Duodenal mucosa (tissue), 2 donors: ENCODE results near the gene AGFG1.
"Not testable (repeated sequence)": the region's sequence is repeated elsewhere in the genome, so short reads cannot be mapped to it uniquely, and the experiment has no call there.

ENCODE experiments used
- H3K27ac ChIP-seq: one replicate; pipeline ENCODE4 v1.7.0; 2013; ENCODE audit warnings: low read depth, low read length
- H3K27me3 ChIP-seq, 2 donors: one replicate each; pipeline ENCODE4 v1.7.0; 2013; ENCODE audit warnings: low read length in 2 of 2, control low read depth in 1 of 2; ENCODE audit not compliant: insufficient read depth in 2 of 2, control insufficient read depth in 1 of 2
- H3K36me3 ChIP-seq, 2 donors: one replicate each; pipeline ENCODE4 v1.7.0; 2013; ENCODE audit warnings: low read length in 2 of 2, control low read depth in 1 of 2; ENCODE audit not compliant: insufficient read depth in 2 of 2, control insufficient read depth in 1 of 2
- H3K4me1 ChIP-seq, 2 donors: one replicate each; pipeline ENCODE4 v1.7.0; 2013; ENCODE audit warnings: low read length in 2 of 2, control low read depth in 1 of 2; ENCODE audit not compliant: insufficient read depth in 2 of 2, control insufficient read depth in 1 of 2
- H3K4me3 ChIP-seq, 2 donors: one replicate each; pipeline ENCODE4 v1.7.0; 2013; ENCODE audit warnings: low read length in 2 of 2, low read depth in 1 of 2
- H3K9ac ChIP-seq, 2 donors: one replicate each; pipeline ENCODE4 v1.7.0; 2013; ENCODE audit warnings: low read length in 2 of 2, low read depth in 1 of 2
- H3K9me3 ChIP-seq, 2 donors: one replicate each; pipeline ENCODE4 v1.7.0; 2013; ENCODE audit warnings: low read length in 2 of 2, control low read depth in 1 of 2; ENCODE audit not compliant: control insufficient read depth in 1 of 2

AGFG1 gene

GRCh38 chr2:227527351-227527750 is 55.4 kb downstream of the AGFG1 start:
- Histone ChIP-seq H3K36me3 (peaks cover 25 to 50% of the 10 kb centered on the region in 2 donors), H3K27me3 (no peaks in the 10 kb centered on the region), H3K4me1 (no peaks in the 10 kb centered on the region), H3K9me3 (no peaks in the 10 kb centered on the region), H3K4me3 (no peak overlapping the region), H3K9ac (no peak overlapping the region), H3K27ac (no peak overlapping the region)

GRCh38 chr2:227528803-227529202 is 56.8 kb downstream of the AGFG1 start:
- Histone ChIP-seq H3K4me3 (no peak overlapping the region), H3K27ac (no peak overlapping the region), H3K9ac (no peak overlapping the region), H3K4me1 (no peaks in the 10 kb centered on the region), H3K36me3 (peaks cover 28 to 55% of the 10 kb centered on the region in 2 donors), H3K9me3 (no peaks in the 10 kb centered on the region), H3K27me3 (no peaks in the 10 kb centered on the region)

GRCh38 chr2:227529871-227530270 is 57.9 kb downstream of the AGFG1 start:
- Histone ChIP-seq H3K27me3 (no peaks in the 10 kb centered on the region), H3K36me3 (peaks cover 20 to 54% of the 10 kb centered on the region in 2 donors), H3K4me3 (no peak overlapping the region), H3K9me3 (no peaks in the 10 kb centered on the region), H3K4me1 (no peaks in the 10 kb centered on the region), H3K27ac (no peak overlapping the region), H3K9ac (no peak overlapping the region)

GRCh38 chr2:227534714-227535113 is 62.8 kb downstream of the AGFG1 start:
- H3K4me3 ChIP-seq = no peak overlapping the region
- H3K9me3 ChIP-seq = no peaks in the 10 kb centered on the region
- H3K27ac ChIP-seq = no peak overlapping the region
- no peaks in the 10 kb centered on the region for H3K4me1 ChIP-seq
- no peak overlapping the region for H3K9ac ChIP-seq
- peaks cover 18 to 62% of the 10 kb centered on the region in 2 donors for H3K36me3 ChIP-seq
- H3K27me3 ChIP-seq = no peaks in the 10 kb centered on the region

- no peaks in the 10 kb centered on the region for H3K4me1 ChIP-seq
- H3K9me3 ChIP-seq = no peaks in the 10 kb centered on the region
- H3K27me3 ChIP-seq = no peaks in the 10 kb centered on the region
- no peak overlapping the region for H3K9ac ChIP-seq
- peaks cover 18 to 63% of the 10 kb centered on the region in 2 donors for H3K36me3 ChIP-seq
- no peak overlapping the region for H3K4me3 ChIP-seq
- no peak overlapping the region for H3K27ac ChIP-seq
Measured at GRCh38 chr2:227536445-227536844, 64.5 kb downstream of the AGFG1 start.

DNA sequence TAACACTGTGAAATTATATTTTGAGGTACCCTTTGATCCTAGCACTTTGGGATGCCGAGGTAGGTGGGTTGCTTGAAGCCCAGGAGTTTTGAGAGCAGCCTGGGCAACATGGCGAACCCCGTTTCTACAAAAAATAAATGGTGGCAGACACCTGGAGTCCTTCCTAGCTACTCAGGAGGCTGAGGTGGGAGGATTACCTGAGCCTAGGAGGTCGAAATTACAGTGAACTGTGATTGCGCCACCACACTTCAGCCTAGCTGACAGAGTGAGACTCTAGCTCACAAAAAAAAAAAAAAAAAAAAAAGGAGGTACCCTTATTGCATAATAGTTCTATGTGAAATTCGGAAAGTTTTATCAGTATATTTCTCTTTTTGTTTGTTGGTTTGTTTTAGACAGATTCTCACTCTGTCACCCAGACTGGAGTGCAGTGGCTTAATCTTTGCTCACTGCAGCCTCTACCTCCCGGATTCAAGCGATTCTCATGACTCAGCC is 67.6 kb downstream of the AGFG1 start:
- Histone ChIP-seq H3K27ac (no peak overlapping the region), H3K9me3 (no peaks in the 10 kb centered on the region), H3K36me3 (peaks cover 14 to 50% of the 10 kb centered on the region in 2 donors), H3K27me3 (no peaks in the 10 kb centered on the region), H3K4me3 (no peak overlapping the region), H3K4me1 (no peaks in the 10 kb centered on the region), H3K9ac (no peak overlapping the region)

GRCh38 chr2:227540352-227540751 is 68.4 kb downstream of the AGFG1 start:
- not testable (repeated sequence) for H3K27ac ChIP-seq, H3K4me1 ChIP-seq, H3K9ac ChIP-seq, H3K9me3 ChIP-seq, H3K27me3 ChIP-seq, H3K4me3 ChIP-seq
- H3K36me3 ChIP-seq = peaks cover 14 to 48% of the 10 kb centered on the region in 2 donors

- peaks cover 4 to 41% of the 10 kb centered on the region in 2 donors for H3K36me3 ChIP-seq
- H3K4me3 ChIP-seq = no peak overlapping the region
- no peaks in the 10 kb centered on the region for H3K27me3 ChIP-seq
- H3K9ac ChIP-seq = no peak overlapping the region
- H3K27ac ChIP-seq = no peak overlapping the region
- H3K9me3 ChIP-seq = no peaks in the 10 kb centered on the region
- H3K4me1 ChIP-seq = no peaks in the 10 kb centered on the region
Measured at GRCh38 chr2:227545990-227546389, 74.0 kb downstream of the AGFG1 start.

DNA sequence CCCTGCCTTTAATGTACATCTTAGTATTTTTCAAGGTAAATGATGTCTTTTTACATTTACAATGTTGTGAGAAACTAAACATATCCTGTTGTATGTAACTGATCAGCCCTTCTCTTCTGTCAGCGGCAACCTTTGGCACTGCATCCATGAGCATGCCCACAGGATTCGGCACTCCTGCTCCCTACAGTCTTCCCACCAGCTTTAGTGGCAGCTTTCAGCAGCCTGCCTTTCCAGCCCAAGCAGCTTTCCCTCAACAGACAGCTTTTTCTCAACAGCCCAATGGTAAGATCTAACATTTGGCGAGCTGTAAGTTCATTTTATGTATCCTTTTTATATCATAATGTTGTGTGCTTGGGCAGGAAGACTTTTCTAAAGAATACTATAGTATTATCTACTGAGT is 79.9 kb downstream of the AGFG1 start:
- H3K27ac ChIP-seq = no peak overlapping the region
- H3K9me3 ChIP-seq = no peaks in the 10 kb centered on the region
- peaks cover 14 to 43% of the 10 kb centered on the region in 2 donors for H3K36me3 ChIP-seq
- no peak overlapping the region for H3K9ac ChIP-seq
- H3K4me1 ChIP-seq = no peaks in the 10 kb centered on the region
- no peak overlapping the region for H3K4me3 ChIP-seq
- no peaks in the 10 kb centered on the region for H3K27me3 ChIP-seq

DNA sequence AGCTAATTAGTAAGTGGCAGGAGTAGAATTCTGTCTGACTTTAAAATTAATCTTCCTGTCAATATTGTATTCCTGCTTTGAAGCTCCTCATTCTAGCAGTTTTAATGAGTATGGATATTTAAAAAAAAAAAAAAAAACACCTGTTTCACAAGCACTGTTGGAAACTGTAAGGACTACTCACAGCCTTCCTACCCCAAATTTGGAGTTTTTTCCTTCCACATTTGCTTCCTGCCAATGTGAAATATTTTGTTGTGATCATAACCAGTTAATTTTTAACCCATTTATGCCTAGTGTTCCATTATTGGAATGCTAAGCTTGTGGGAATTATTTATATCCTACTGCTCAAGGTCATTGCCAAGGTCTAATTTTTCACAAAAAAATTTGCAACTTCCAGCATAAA is 90.6 kb downstream of the AGFG1 start:
- no peak overlapping the region for H3K4me3 ChIP-seq
- no peak overlapping the region for H3K27ac ChIP-seq
- H3K9ac ChIP-seq = no peak overlapping the region
- H3K9me3 ChIP-seq = no peaks in the 10 kb centered on the region
- no peaks in the 10 kb centered on the region for H3K27me3 ChIP-seq
- H3K4me1 ChIP-seq = no peaks in the 10 kb centered on the region
- H3K36me3 ChIP-seq = peaks cover 0 to 15% of the 10 kb centered on the region in 2 donors

GRCh38 chr2:227565080-227565479 is 93.1 kb downstream of the AGFG1 start:
- H3K4me1 ChIP-seq = no peaks in the 10 kb centered on the region
- no peaks in the 10 kb centered on the region for H3K27me3 ChIP-seq
- H3K4me3 ChIP-seq = no peak overlapping the region
- H3K36me3 ChIP-seq = peaks cover 0 to 3% of the 10 kb centered on the region in 2 donors
- no peak overlapping the region for H3K27ac ChIP-seq
- no peaks in the 10 kb centered on the region for H3K9me3 ChIP-seq
- H3K9ac ChIP-seq = no peak overlapping the region
